Loucy (cell line): Measurements from ENCODE around the gene TARS2.

Source experiments
- H2AFZ ChIP-seq: fragments of 200-600 bp; sonication (generic); 2 replicates; pipeline ENCODE4 v1.6.0; 2016; ENCODE audit warnings: antibody characterized with exemption, mild to moderate bottlenecking, low read length, moderate library complexity
- H3F3A ChIP-seq: fragments of 200-600 bp; 2 replicates; pipeline ENCODE4 v1.6.0; 2016; ENCODE audit warnings: antibody characterized with exemption, low read depth, mild to moderate bottlenecking
- H3K27me3 ChIP-seq: fragments of 200-600 bp; sonication (generic); 2 replicates; pipeline ENCODE4 v1.6.1; 2014; ENCODE audit warnings: low read length, mild to moderate bottlenecking; ENCODE audit not compliant: insufficient read depth, poor library complexity, severe bottlenecking
- H3K36me3 ChIP-seq: fragments of 200-600 bp; sonication (generic); 2 replicates; pipeline ENCODE4 v1.6.1; 2016; ENCODE audit warnings: low read length; ENCODE audit not compliant: insufficient read depth
- H3K4me1 ChIP-seq: fragments of 200-600 bp; sonication (generic); 2 replicates; pipeline ENCODE4 v1.5.1; 2014; ENCODE audit warnings: low read length, mild to moderate bottlenecking; ENCODE audit not compliant: insufficient read depth, poor library complexity, severe bottlenecking
- H3K4me2 ChIP-seq: fragments of 200-600 bp; sonication (generic); 2 replicates; pipeline ENCODE4 v1.6.0; 2014; ENCODE audit warnings: antibody characterized with exemption, low read length, low read depth, mild to moderate bottlenecking; ENCODE audit not compliant: poor library complexity, severe bottlenecking
- H3K4me3 ChIP-seq: fragments of 200-600 bp; sonication (generic); 2 replicates; pipeline ENCODE4 v1.5.1; 2014; ENCODE audit warnings: low read length, mild to moderate bottlenecking, mixed read lengths; ENCODE audit not compliant: poor library complexity, severe bottlenecking
- H3K79me2 ChIP-seq: fragments of 200-600 bp; sonication (generic); 2 replicates; pipeline ENCODE4 v1.6.1; 2014; ENCODE audit warnings: low read length; ENCODE audit not compliant: insufficient read depth
- H3K9ac ChIP-seq: fragments of 200-600 bp; sonication (generic); 2 replicates; pipeline ENCODE4 v1.6.0; 2014; ENCODE audit warnings: mild to moderate bottlenecking, low read depth, low read length, moderate library complexity; ENCODE audit not compliant: poor library complexity, severe bottlenecking
- H3K9me2 ChIP-seq: fragments of 200-600 bp; sonication (generic); replicated peaks from 2 replicates; pipeline ENCODE4 v1.6.1; 2016; ENCODE audit warnings: low read depth, low read length, mixed read lengths
- H3K9me3 ChIP-seq: fragments of 200-600 bp; sonication (generic); 2 replicates; pipeline ENCODE4 v1.6.1; 2014; ENCODE audit warnings: mild to moderate bottlenecking, antibody characterized with exemption, low read length, low read depth; ENCODE audit not compliant: insufficient read depth
- H4K20me1 ChIP-seq: fragments of 200-600 bp; sonication (generic); 2 replicates; pipeline ENCODE4 v1.6.0; 2014; ENCODE audit warnings: antibody characterized with exemption, low read length, mild to moderate bottlenecking; ENCODE audit not compliant: insufficient read depth, poor library complexity, severe bottlenecking
- EZH2phosphoT487 ChIP-seq: fragments of 200-600 bp; IDR thresholded peaks from 2 replicates; pipeline ENCODE4 v1.6.1; 2018; ENCODE audit warnings: antibody characterized with exemption, mild to moderate bottlenecking, moderate library complexity, borderline replicate concordance
- TF ChIP-seq, protein P1 (sequence below): fragments of 200-600 bp; sonication (generic); conservative IDR thresholded peaks from 2 replicates; pipeline ENCODE4 v1.5.1; 2014; ENCODE audit warnings: mild to moderate bottlenecking, antibody characterized with exemption, low read length

The TARS2 gene

GRCh38 chr1:150493175-150493574, 6.0 kb downstream of the TARS2 start:
- H4K20me1 ChIP-seq: no peaks in the 10 kb centered on the region
- no peaks in the 10 kb centered on the region for H3K9me2 ChIP-seq
- TF ChIP-seq, protein P1, sequence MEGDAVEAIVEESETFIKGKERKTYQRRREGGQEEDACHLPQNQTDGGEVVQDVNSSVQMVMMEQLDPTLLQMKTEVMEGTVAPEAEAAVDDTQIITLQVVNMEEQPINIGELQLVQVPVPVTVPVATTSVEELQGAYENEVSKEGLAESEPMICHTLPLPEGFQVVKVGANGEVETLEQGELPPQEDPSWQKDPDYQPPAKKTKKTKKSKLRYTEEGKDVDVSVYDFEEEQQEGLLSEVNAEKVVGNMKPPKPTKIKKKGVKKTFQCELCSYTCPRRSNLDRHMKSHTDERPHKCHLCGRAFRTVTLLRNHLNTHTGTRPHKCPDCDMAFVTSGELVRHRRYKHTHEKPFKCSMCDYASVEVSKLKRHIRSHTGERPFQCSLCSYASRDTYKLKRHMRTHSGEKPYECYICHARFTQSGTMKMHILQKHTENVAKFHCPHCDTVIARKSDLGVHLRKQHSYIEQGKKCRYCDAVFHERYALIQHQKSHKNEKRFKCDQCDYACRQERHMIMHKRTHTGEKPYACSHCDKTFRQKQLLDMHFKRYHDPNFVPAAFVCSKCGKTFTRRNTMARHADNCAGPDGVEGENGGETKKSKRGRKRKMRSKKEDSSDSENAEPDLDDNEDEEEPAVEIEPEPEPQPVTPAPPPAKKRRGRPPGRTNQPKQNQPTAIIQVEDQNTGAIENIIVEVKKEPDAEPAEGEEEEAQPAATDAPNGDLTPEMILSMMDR: no peak
- no peak for TF ChIP-seq EZH2phosphoT487
- H3K9me3 ChIP-seq: no peaks in the 10 kb centered on the region
- H3K9ac ChIP-seq: no peak overlapping the region
- H3K79me2 ChIP-seq: peaks cover 9% of the 10 kb centered on the region
- H3K4me3 ChIP-seq: no peak overlapping the region
- H3K4me1 ChIP-seq: peaks cover 7% of the 10 kb centered on the region
- H3F3A ChIP-seq: no peaks in the 10 kb centered on the region
- H3K4me2 ChIP-seq: no peak overlapping the region
- no peaks in the 10 kb centered on the region for H3K27me3 ChIP-seq
- H2AFZ ChIP-seq: no peak overlapping the region
- H3K36me3 ChIP-seq: peaks cover 28% of the 10 kb centered on the region; the same call in 1 of the 2 replicates

GRCh38 chr1:150498342-150498741, 11.1 kb downstream of the TARS2 start:
- no peak overlapping the region for H3K4me2 ChIP-seq
- no peaks in the 10 kb centered on the region for H3K4me1 ChIP-seq
- no peaks in the 10 kb centered on the region for H3K27me3 ChIP-seq
- H3K4me3 ChIP-seq: no peak overlapping the region
- H3F3A ChIP-seq: no peaks in the 10 kb centered on the region
- no peaks in the 10 kb centered on the region for H3K9me3 ChIP-seq
- no peak overlapping the region for H3K9ac ChIP-seq
- H4K20me1 ChIP-seq: no peaks in the 10 kb centered on the region
- H3K79me2 ChIP-seq: no peaks in the 10 kb centered on the region
- TF ChIP-seq, protein P1: no peak
- TF ChIP-seq EZH2phosphoT487: no peak
- H3K36me3 ChIP-seq: peaks cover 30% of the 10 kb centered on the region; the same call in 1 of the 2 replicates
- no peaks in the 10 kb centered on the region for H3K9me2 ChIP-seq
- no peak overlapping the region for H2AFZ ChIP-seq

GRCh38 chr1:150505431-150505830, 18.2 kb downstream of the TARS2 start:
- no peak overlapping the region for H3K9ac ChIP-seq
- H3K4me2 ChIP-seq: no peak overlapping the region
- H3K27me3 ChIP-seq: no peaks in the 10 kb centered on the region
- no peaks in the 10 kb centered on the region for H3K9me2 ChIP-seq
- no peak overlapping the region for H3K4me3 ChIP-seq
- H3K79me2 ChIP-seq: no peaks in the 10 kb centered on the region
- no peak overlapping the region for H2AFZ ChIP-seq
- no peaks in the 10 kb centered on the region for H3F3A ChIP-seq
- no peaks in the 10 kb centered on the region for H3K4me1 ChIP-seq
- TF ChIP-seq EZH2phosphoT487: no peak
- TF ChIP-seq, protein P1: no peak
- H4K20me1 ChIP-seq: no peaks in the 10 kb centered on the region
- peaks cover 38% of the 10 kb centered on the region; the same call in 1 of the 2 replicates for H3K36me3 ChIP-seq
- no peaks in the 10 kb centered on the region for H3K9me3 ChIP-seq
